HK-2 (cell line): ENCODE data around the gene CTNNA2.

Experiments
- DNase-seq: peaks from one replicate; pipeline ENCODE4 v3.0.0-alpha.2; 2018; ENCODE audit not compliant: unreplicated experiment

CTNNA2 gene

DNA sequence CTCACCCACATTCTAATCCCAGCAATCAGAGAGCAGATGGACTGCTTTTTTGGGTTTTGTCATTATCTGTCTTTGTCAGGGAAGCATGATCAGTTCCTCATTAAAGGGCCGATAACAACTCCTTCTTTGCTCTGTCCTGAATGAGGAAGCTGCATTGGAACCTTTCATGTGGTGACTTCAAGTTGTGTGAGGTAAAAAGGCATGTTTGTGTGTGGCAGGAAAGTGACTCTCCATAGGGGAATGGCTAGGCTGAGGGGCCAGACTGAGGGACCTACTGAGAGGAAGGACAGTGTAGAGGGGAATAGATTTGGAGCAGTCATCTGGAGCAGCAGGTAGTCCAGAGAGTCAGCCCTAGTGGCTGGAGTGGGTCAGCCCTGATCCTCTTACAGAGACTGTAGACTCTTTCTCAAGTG lies 815.3 kb downstream of the CTNNA2 start:
- DNase-seq, result no peak

DNA sequence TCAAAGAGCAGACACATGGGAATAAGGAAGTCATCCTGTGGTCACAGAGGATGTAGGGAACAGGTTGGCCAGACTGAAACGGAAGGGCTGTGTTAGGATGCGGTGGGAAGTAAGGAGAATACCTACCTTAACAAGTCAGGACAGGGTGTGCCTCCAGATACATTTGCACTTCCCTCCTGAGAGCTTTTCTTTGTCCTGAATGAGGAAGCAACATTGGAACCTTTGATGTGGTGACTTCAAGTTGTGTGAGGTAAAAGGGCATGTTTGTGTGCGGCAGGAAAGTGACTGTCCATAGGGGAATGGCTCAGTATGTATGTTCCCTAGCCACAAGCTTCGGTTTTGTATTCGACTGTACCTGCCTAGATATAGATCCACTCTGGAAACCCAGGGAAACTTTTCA lies 816.6 kb downstream of the CTNNA2 start:
- no peak for DNase-seq

DNA sequence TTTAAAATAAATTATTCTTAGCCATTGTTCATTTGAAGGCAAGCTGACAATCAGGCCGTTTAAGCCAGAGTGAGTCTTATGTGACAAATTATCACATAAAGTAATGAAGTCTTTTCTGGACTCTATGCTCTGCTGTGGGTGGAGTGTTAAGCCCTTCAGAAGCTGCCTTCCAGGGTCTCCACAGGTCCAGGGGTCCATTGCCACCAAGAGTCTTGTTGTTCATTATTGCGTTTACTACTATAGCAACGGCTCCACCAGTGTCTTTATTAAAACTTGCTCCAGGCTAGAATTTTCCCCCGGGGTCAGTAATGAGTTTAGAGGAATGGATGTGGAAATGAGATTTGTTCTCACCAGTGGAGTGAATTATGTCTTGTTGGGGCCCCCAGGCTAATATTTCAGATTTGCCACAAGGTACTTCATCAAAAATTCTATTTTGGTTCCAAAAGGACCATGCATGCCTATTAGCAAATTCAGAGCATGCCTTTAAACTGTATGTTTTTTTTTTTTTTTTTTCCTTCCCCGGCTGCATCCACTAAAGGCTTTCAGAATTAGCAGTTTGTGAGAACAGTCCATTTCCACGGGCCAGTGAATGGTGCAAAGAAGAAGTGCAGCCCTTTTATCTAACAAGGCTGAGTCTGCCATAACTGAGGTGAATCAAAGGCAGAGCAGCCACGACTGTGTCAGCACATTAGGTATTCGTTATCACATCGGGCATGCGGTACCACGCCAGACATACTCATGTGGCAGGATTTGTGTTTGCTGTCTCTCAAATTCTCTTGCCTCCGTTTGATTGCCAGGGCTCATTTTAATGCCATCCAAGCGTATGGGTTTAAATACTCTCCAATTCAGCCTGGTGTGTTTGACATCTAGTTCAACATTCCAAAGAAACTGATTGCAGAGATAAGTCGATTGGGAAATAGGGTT lies 817.9 kb downstream of the CTNNA2 start:
- no peak for DNase-seq

DNA sequence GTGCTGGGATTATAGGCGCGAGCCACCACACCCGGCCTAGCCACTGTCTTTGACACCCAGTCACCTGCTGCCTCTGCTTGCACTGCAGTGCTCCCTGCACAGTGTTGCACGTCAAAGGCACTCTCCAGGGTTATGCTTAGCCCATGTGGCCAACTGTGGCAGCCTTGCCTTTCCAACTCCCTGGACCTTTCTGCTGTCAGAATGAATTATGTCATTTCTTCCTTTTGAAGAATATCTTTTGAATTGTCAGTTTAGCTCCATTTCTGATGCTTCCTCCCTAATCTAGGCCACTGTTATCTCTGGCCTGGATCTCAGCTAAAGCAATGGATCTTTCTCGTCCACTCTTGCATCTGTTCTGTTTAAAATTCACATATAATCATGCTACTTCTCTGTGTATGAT lies 821.0 kb downstream of the CTNNA2 start:
- DNase-seq, result no peak

DNA sequence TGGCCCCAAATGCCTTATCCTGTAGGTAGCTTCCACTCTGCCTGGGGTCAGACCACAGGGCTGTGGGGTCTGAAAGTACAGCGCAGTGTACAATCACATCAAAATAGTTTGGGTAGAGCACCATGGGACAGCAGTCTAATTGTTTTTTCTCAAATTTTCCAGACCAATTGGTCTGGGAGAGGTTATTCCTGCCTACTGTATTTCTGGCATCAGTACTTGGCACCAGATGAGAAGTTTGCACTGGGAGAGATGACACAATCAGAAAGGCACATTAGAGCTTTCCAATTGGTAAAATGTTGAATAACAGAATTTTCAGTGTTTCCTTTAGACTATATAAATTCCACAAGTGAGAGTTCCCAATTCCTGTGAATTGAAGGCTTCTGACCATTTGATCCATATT lies 822.6 kb downstream of the CTNNA2 start:
- DNase-seq, result no peak

DNA sequence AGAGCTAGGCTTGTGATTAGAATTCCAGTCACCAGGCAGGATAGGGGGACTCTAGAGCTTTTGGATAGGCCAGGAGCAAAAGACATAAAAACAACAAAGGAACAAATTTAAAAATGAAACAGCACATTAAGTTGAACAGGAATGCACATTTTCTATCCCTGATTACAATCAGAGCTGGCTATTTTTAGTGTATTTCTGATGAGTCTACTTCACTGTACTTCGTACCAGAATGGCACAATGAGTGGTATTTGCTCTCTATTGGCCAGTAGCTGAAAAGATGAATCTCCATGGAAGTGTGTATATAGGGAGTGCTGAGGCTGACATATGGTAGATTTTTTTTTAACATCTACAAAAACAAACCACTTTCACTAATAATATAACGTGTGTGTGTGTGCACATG lies 825.9 kb downstream of the CTNNA2 start:
- DNase-seq, result no peak

DNA sequence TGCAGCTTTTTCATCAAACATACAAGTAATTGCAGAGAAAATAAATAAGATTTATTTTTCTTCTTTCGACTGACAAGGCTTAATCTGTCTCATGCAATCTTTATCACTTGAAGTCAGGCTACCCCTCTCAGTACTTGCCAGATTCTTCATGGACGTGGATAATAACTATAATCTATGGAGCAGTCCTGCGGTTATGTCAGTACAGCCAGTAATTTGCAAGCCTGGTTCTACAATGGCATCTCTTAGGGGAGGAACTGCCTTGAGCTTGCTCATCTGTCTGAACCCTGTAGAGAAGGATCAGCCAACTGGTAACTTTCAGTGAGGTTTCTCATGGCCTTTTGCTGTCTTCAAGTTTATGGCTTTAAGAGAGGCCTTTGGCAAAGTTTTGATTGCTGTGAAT lies 827.2 kb downstream of the CTNNA2 start:
- DNase-seq, result no peak

DNA sequence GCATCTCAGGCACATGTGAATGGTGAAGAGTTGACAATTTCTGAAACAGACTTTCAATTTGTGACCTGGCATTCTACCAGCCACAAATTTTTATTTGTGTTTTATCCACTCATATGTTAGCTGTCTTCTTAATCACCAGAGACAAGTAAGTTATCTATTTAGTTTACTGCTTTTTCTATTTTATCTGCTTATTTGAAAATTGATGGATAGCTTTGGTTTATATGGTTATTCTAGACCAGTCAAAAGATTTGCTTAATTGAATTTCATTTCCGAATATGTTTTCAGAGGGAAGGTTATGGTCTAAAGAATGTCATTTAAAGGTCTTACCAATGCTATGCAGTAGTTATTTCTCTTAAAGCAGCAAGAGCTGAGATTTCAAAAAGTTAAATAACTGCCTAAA lies 835.2 kb downstream of the CTNNA2 start:
- no peak for DNase-seq

DNA sequence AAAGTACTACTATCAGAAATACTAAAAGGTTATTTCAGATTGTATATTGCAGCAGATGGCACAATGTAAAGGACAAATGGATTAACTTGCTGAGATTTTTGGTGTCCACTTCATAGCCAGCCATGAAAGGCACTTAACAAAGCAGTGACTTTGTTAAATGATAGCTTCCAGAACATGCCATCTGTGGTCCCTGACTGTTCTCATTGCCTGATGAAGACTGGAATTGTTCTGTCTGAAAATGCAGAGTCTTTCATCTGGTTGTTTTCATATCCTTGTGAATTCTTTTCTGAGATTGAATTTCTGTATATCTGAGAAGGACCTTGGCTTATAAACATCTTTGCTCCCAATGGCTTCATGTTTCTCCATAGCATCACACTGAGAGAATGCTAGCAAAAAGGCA lies 836.1 kb downstream of the CTNNA2 start:
- no peak for DNase-seq

DNA sequence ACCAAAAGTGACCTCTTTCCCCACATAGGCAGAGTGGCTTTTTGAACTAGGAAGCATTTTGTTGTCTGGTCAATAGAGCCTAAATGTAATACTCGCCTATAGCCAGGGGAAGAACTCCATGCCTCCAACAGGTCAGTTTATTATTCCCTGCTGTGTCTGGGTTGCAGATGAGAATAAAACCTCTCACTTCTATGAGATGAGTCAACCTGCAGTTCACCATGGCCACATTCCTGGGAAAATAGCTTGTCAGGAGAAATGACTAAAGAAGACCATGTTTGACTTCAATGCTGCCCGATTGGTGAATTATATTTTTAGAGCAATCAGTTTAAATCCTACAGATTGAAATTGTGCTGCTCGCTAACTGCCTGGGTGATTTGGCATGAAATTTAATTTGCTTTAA lies 838.4 kb downstream of the CTNNA2 start:
- DNase-seq, result no peak

DNA sequence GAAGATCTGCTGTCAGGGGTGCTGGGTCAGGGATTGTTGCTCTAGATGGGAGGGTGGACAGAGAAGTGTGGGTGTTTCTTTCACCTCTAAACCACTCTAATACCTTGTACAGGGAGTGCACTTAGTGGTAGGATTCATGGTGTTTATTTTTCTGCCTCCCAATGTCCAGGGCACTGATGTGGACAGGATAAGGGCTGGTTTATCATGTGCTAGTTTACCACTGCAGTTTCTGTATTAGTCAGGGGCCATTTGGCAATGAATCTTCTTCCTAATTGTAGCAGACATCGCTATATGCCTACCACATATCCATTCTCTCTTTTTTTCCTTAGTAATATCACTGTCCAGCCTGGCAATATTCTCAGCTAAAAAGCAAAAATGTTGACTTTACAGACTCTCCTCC lies 842.0 kb downstream of the CTNNA2 start:
- no peak for DNase-seq

DNA sequence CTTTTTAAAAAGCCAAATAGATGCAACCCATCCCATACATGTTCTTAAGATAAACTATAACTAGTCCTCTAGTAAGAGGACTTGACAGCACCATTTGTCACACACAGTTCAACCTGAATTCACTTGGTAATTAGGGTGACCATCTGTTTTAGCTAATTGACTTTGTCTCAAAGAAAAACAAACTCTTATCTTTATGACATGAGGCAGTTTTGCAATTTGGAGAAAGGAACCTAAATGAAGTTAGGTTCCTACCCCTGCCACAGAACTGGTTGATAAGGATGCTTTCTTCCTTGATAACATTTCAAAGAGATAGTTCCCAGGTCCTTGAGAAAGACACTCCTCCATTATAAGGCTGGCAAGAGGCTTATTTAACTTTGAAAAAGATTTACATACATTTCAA lies 849.1 kb downstream of the CTNNA2 start:
- no peak for DNase-seq

DNA sequence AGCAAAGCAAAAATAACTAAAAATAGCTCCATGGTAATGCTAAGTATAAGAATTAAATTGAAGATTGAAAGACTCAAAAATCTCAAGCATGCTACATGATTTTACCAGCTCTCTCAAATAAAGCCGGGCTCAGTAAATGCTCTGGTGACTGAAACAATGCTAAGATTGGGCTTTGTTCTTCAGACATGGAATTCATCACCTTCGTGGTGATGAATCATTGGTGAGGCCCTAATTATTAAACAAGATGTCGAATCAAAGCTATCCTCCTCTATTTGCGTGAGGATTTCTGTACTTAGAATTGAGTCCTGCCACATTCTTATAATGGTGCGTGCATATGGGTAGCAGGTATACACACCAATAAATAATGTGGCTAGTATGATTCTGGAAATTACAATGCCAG lies 850.5 kb downstream of the CTNNA2 start:
- no peak for DNase-seq

DNA sequence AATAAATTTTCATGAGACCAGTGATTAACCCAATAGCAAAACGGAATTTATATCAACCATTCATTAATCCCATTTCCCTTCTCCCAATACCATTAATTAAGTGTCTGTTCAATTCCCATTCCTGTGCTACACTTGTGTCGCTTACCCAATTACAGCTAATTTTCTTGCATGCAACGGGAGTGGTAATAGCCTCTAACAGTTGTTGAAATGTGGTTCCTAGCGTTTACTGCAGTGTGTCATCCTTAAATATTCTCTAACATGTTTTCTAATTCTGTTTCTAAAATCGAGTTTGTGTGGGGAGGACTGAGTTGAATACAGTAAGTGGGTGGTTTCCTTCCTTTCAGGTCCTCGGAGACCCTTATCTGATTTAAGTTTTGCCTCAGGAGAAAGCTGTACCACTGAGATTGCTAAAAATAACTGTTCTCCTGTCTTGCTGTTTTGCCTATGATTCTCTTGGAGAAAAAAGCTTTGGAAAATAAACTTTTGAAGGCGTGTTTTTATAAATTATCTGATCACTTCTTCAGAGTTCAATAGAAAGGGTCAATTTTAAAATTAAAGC lies 851.0 kb downstream of the CTNNA2 start:
- DNase-seq, result no peak

DNA sequence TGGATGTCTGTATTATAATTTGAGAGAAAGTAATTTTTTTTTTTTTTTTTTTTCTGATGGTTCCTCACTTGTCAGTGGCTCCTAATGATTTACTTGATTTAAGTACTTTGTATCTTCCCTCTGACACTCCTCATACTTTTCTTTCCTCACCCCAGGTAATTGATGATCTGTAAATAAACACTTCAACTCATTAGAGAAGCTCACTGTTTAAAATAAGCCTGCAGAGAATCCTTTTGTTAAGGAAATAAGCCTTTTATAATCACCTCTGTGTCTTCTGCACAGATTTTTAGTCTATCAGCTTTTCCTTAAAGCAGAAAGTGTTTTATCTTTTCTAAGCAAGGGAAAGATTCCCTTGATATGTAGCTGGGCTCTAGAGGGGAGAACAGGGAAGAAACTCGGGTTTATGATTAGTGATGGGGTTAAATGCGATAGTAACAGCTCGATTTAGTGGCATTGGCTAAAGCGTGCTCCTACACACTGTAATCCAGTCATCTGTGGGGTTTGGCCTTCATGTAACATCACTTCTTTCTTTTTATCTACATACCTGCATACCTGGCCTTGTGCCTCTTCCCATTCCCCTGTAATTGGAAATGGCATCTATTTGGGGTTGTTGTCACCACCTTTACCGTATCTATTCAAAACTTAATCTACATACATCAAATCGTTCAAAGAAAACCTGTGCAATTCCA lies 851.8 kb downstream of the CTNNA2 start:
- no peak for DNase-seq

DNA sequence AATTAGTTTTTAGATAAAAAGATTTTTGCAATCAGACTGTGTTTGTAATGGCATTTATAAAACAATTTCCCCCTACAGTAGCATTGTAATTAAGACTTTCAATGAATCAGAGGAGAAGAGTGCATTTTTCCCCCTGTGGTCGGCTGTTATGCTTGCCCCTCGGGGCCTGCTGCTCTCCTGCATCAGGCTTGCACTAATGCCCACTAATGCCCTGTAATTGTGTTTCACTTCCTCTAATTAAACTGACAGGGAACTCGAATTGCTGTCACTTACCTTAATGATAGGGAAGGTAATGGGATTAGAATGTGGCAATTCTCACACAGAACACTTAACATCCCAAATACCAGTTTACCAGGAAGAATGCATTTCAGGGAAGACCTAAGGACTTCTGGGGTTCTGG lies 852.9 kb downstream of the CTNNA2 start:
- no peak for DNase-seq

DNA sequence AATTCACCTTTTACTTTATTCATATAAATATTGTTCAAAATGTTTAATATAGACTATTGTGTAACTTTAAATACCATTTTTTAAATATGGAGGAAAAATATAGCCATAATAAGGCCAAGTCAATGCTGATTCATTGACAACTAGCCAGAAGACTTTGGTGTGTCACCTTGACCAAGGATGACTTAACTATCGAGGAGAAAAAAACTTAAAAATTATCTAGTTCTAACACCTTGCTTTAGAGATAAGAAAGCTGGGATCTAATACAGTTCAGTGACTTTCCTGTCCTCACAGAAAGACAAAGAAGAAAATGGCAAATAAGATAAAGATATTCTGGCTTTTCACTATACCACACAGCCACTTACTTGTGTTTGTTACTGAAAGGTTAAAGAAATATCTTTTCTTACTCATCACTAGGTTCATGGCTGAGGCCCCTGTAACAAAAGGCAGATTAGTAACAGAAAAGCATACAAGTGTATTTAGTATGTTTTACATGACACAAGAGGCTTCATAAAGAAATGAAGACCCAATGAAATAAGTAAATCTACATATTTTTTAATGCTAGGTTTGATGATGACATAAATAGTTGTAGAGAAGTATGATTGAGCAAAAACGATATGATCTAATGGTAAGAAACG lies 857.6 kb downstream of the CTNNA2 start:
- no peak for DNase-seq

DNA sequence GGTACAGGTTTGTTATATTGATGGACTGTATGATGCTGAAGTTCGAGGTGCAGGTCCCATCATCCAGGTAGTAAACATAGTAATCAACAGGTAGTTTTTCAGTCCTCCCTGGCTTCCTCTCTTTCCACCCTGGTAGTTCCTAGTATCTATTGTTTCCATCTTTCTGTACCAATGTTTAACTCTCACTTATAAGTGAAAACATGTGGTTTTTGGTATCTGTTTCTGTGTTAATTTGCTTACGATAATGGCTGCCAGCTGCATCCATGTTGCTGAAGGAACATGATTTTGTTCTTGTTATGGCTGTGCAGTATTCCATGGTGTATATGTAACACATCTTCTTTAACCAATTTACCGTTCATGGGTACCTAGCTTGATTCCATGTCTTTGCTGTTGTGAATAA lies 861.3 kb downstream of the CTNNA2 start:
- DNase-seq, result no peak

DNA sequence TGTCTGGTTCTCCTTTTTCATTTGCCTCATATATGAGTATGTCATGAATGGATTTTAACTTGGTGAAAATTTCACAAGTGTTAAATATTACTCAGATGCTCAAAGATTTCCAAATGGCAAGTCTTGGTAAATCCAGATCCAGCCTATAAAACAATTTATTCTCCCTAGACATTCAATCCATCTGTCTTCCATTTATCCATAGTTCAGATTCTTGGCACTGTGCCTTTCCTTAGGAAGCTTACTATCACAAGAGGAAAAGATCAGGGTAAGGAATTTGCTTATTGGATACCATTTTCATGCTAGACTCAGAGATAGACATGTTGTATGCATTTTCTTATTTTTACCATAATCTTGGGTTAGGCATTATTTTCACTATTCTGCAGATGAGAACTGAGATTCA lies 864.2 kb downstream of the CTNNA2 start:
- DNase-seq, result no peak

DNA sequence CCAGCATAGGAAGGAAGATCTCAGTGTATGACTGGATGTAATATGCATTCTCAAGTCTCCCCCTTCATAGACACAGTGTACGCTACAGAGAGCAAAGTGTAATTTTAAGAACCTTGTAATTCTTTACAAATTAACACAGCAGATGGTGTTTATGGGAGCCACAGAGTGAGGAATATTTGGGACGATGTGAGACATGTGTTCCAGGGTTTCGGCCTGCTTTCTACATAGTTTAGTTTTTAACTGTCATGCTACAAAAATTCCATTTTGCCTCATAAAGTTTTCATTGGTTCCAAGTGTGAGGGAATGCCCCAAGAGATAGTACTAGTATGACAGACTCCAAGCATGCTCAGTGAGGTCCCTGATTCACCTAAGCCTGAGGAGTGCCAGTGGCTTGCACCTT lies 867.9 kb downstream of the CTNNA2 start:
- no peak for DNase-seq

DNA sequence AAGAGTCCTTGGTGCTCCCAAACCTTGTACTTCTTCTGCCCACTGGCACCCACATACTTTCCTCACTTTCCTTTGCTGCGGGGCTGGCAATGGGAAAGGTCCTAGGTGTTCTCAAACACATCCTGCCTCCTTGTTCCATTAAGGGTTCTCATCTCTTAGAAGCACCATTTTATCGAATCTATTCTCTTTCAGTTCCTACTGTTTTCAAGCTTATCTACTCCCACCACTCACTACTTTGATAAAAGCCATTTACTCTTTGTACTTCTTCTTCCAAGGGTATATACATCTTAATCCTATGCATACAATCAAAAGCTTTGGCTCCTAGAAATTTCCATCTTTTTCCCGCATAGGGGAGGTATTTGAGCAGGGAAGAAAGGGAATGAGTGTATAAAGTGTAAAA lies 868.8 kb downstream of the CTNNA2 start:
- DNase-seq, result no peak

DNA sequence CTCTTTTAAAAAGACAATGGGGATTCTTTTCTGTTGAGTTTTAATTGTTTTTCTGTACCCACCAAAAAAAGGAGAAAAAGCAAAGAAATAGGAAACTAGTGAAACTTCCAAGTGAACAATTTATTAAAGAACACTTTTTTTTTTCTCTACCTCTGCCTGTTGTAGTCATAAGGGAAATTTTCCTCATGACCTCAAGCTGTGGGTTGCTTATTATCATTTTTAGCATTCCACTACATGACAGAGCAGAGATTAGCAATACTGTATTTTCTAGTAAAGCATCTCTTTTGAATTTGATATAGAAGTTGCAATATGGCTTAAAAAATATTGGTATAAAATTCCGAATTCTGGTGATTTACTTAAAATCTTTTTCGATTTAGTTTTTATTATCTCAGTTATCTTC lies 879.6 kb downstream of the CTNNA2 start:
- no peak for DNase-seq

DNA sequence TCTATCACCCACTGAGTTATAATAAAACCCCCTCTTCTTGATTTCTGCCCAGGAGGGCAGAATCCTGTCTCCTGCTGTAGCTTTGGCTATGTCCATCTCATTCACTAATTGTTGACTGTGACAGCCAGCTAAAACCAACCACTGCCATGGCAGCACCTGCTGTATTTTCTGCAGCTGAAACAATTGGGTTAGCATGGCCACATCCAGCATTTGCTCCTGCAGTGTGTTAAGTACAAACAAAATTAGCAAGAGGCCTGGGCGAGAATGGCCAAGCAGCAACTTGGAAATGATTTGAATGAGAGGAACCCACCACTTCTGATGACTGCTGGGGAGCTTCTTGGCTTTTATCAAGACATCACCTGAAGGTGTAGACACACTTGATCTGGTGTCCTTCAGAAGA lies 881.1 kb downstream of the CTNNA2 start:
- no peak for DNase-seq
